SK-N-SH (cell line): ENCODE data around the gene JAG1.

Experiments
- GATA2 ChIP-seq: sonication (generic); formaldehyde crosslinking; IDR thresholded peaks from 2 replicates; pipeline ENCODE4 v1.5.0; 2020; ENCODE audit warnings: mild to moderate bottlenecking, missing genetic modification reagents
- RFX5 ChIP-seq: IDR thresholded peaks from 2 replicates; pipeline ENCODE4 v1.6.1; 2012; ENCODE audit warnings: mild to moderate bottlenecking, improper control_type of control experiment, low read length
- SMC3 ChIP-seq: IDR thresholded peaks from 2 replicates; pipeline ENCODE4 v1.6.1; 2012; ENCODE audit warnings: low read depth, low read length, improper control_type of control experiment
- TF ChIP-seq, protein P1 (sequence below): fragments of 200-600 bp; sonication (generic); IDR thresholded peaks from 2 replicates; pipeline ENCODE4 v1.6.1; 2017; ENCODE audit warnings: antibody characterized with exemption, mild to moderate bottlenecking, moderate library complexity
- TF ChIP-seq, protein P2 (sequence below): IDR thresholded peaks from 2 replicates; pipeline ENCODE4 v1.4.0; 2012; ENCODE audit warnings: low read depth, borderline replicate concordance

DNA sequence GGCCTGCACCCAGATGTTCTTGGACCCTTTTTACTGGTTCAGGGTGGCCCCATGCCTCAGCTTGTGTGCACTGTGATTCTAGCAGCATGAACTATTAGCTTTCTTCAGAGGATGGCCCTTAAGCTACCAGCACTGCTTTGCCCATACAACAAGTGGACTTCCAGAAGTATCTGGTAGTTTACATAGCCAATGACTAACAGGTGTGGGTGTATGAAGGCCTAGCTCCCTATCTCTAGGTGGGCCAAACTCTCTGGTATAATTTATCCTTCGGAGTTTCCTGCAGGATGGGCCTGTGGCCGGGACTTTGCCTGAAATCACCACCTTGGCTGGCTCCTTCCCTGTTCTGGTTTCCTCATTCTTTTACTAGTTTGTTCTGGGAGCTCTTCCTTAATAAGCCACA, 26.1 kb upstream of the JAG1 start:
- TF ChIP-seq, protein P1, sequence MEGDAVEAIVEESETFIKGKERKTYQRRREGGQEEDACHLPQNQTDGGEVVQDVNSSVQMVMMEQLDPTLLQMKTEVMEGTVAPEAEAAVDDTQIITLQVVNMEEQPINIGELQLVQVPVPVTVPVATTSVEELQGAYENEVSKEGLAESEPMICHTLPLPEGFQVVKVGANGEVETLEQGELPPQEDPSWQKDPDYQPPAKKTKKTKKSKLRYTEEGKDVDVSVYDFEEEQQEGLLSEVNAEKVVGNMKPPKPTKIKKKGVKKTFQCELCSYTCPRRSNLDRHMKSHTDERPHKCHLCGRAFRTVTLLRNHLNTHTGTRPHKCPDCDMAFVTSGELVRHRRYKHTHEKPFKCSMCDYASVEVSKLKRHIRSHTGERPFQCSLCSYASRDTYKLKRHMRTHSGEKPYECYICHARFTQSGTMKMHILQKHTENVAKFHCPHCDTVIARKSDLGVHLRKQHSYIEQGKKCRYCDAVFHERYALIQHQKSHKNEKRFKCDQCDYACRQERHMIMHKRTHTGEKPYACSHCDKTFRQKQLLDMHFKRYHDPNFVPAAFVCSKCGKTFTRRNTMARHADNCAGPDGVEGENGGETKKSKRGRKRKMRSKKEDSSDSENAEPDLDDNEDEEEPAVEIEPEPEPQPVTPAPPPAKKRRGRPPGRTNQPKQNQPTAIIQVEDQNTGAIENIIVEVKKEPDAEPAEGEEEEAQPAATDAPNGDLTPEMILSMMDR: no peak
- no peak for TF ChIP-seq GATA2
- TF ChIP-seq RFX5: no peak
- TF ChIP-seq, protein P2, sequence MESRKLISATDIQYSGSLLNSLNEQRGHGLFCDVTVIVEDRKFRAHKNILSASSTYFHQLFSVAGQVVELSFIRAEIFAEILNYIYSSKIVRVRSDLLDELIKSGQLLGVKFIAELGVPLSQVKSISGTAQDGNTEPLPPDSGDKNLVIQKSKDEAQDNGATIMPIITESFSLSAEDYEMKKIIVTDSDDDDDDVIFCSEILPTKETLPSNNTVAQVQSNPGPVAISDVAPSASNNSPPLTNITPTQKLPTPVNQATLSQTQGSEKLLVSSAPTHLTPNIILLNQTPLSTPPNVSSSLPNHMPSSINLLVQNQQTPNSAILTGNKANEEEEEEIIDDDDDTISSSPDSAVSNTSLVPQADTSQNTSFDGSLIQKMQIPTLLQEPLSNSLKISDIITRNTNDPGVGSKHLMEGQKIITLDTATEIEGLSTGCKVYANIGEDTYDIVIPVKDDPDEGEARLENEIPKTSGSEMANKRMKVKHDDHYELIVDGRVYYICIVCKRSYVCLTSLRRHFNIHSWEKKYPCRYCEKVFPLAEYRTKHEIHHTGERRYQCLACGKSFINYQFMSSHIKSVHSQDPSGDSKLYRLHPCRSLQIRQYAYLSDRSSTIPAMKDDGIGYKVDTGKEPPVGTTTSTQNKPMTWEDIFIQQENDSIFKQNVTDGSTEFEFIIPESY: no peak
- no peak for TF ChIP-seq SMC3
